T-helper 17 cell (primary cell): ENCODE data around the gene RALGPS2. TPM values are rescaled to one million over a fixed set of nuclear protein-coding genes. Genes with fewer than 3 reads are reported as not detected.
A peak's percentile ranks its signal among the peaks of the same experiment; 100 is the strongest.

Experiments
- ATAC-seq: fragments of 150-1000 bp; cut with Tn5 transposase; 2 replicates; pipeline ENCODE4 v1.10.0; 2021; ENCODE audit warnings: mild to moderate bottlenecking, moderate library complexity
- DNase-seq, 3 donors: peaks; one replicate each; pipeline versions ENCODE4 v3.0.0 to v3.0.0-alpha.2; 2020 to 2021
- H3K9me3 ChIP-seq: one replicate; pipeline ENCODE4 v1.7.0; 2013; ENCODE audit warnings: low read length, mild to moderate bottlenecking; ENCODE audit not compliant: control insufficient read depth, poor library complexity, severe bottlenecking
- H3K27ac Mint-ChIP-seq: one replicate; pipeline ENCODE4 v1.8.0; 2022; ENCODE audit warnings: mild to moderate bottlenecking, moderate library complexity, mixed read lengths
- H3K27me3 Mint-ChIP-seq: one replicate; pipeline ENCODE4 v1.8.0; 2022; ENCODE audit warnings: mixed read lengths
- H3K36me3 Mint-ChIP-seq: one replicate; pipeline ENCODE4 v1.8.0; 2022; ENCODE audit warnings: low read depth, mixed read lengths
- H3K4me1 Mint-ChIP-seq: one replicate; pipeline ENCODE4 v1.8.0; 2022; ENCODE audit warnings: mild to moderate bottlenecking, mixed read lengths
- H3K4me3 Mint-ChIP-seq: one replicate; pipeline ENCODE4 v1.8.0; 2022; ENCODE audit warnings: mild to moderate bottlenecking, moderate library complexity, mixed read lengths
- total RNA-seq, 4 donors: library from RNA in 2 of 4; stranded (reverse) in 2 of 4; gene quantifications; one replicate each; pipeline ENCODE4 v1.2.3 and lab custom pipeline; 2022 to 2026

RALGPS2 gene
- total RNA-seq, 2 donors from 2014 or later = 6.8 to 17.0 TPM

DNA sequence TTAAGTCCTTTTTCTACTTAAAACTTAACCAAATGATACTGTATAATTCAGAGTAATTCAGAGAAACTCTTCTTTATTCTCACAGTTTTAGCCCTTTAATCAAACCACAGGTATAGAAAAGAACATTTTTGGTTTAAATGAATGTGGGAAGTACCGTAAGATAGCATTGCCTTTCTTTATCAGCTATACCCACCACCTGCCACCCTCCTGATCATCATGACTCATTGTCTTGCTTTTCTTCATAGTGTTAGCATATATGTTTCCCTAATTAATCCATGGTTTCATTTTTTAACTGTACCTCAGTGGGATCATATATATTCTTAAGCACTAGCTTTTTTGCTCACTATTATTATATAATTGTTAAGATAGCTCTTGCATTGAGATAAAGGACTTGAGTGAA, 173.4 kb downstream of the RALGPS2 start:
- DNase-seq (no peak), ATAC-seq (no peak)
- no peaks in the 10 kb centered on the region for H3K27me3 Mint-ChIP-seq
- peaks cover 6% of the 10 kb centered on the region for H3K36me3 Mint-ChIP-seq
- no peak overlapping the region for H3K27ac Mint-ChIP-seq
- no peaks in the 10 kb centered on the region for H3K9me3 ChIP-seq
- peaks cover 2% of the 10 kb centered on the region for H3K4me1 Mint-ChIP-seq
- no peak overlapping the region for H3K4me3 Mint-ChIP-seq

DNA sequence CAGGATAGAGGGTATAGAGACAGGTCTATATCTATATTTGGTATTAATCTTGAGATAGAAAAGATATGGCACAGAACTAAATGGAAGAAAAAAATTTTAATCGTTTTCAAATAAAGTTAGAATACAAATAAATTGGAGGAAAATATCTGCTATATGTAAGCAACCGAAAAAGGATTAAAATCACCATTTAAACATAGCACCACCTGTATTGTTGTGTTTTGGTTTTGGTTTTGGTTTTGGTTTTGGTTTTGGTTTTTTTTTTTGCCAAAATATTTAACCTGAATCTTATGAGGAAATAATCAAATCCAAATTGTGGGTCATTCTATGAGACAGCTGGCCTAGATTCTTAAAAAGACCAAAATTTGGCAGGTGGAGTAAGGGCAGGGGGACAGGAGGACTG, 174.4 kb downstream of the RALGPS2 start:
- Mint-ChIP-seq H3K27me3 (no peaks in the 10 kb centered on the region), H3K27ac (no peak overlapping the region), H3K4me3 (peak overlapping the region; percentile 19), H3K36me3 (peaks cover 4% of the 10 kb centered on the region), H3K4me1 (peaks cover 2% of the 10 kb centered on the region)
- no peaks in the 10 kb centered on the region for H3K9me3 ChIP-seq
- no peak for DNase-seq
- ATAC-seq = no peak

DNA sequence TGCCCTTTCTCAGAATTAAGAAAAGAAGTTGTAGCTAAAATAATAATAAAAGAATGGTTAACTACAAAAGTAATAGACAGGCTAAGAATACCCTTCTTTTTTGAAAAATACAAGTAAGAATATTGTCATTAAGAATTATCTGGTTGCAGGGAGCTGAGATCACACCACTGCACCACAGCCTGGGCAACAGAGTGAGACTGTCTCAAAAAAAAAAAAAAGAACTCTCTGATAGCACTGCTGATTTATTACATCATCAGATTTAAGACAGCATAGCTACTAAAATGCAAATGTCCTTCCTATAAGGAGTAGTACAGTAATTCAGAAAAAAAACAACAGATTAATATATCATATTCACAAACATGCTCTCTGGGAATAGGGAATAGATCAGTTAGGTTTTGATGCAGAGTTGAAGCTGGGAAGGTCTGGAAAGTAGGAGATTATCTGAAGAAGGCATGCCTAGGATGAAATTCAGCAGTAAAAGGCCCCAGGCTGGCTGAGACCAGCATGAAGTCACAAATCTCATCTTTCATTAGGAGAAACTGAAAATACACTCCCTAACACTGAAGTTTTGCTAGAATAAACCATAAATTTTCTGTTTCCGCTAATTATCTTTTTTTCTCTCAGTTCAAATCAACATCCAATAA, 176.6 kb downstream of the RALGPS2 start:
- Mint-ChIP-seq H3K27me3 (no peaks in the 10 kb centered on the region), H3K27ac (no peak overlapping the region), H3K4me1 (peaks cover 2% of the 10 kb centered on the region), H3K36me3 (no peaks in the 10 kb centered on the region), H3K4me3 (no peak overlapping the region)
- no peaks in the 10 kb centered on the region for H3K9me3 ChIP-seq
- ATAC-seq (no peak), DNase-seq (no peak)

DNA sequence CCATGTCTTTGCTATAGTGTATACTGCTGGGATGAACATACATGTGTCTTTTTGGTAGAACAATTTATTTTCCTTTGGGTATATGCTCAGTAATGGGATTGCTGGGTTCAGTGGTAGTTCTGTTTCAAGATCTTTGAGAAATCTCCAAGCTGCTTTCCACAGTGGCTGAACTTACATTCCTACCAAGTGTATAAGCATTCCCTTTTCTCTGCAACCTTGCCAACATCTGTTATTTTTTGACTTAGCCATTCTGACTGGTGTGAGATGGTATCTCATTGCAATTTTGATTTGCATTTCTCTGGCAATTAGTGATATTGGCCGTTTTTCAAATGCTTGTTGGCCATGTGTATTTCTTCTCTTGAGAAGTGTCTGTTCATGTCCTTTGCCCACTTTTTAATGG, 183.3 kb downstream of the RALGPS2 start:
- Mint-ChIP-seq H3K4me3 (no peak overlapping the region), H3K36me3 (peaks cover 13% of the 10 kb centered on the region), H3K27me3 (no peaks in the 10 kb centered on the region), H3K4me1 (no peaks in the 10 kb centered on the region), H3K27ac (no peak overlapping the region)
- ATAC-seq = no peak
- DNase-seq = no peak
- H3K9me3 ChIP-seq = no peaks in the 10 kb centered on the region

DNA sequence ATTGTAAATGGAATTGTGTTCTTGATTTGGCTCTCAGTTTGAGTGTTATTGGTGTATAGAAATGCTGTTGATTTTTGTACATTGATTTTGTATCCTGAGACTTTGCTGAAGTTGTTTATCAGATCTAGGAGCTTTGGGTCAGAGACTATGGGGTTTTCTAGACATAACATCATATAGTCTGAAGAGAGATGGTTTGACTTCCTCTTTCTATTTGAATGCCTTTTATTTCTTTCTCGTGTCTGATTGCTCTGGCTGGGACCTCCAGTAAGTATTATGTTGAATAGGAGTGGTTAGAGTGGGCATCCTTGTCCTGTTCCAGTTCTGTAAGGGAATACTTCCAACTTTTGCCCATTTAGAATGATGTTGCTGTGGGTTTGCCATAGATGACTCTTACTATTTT, 185.0 kb downstream of the RALGPS2 start:
- Mint-ChIP-seq H3K4me1 (no peaks in the 10 kb centered on the region), H3K4me3 (no peak overlapping the region), H3K27ac (no peak overlapping the region), H3K27me3 (no peaks in the 10 kb centered on the region), H3K36me3 (peaks cover 15% of the 10 kb centered on the region)
- DNase-seq = no peak
- no peak for ATAC-seq
- H3K9me3 ChIP-seq = no peaks in the 10 kb centered on the region

DNA sequence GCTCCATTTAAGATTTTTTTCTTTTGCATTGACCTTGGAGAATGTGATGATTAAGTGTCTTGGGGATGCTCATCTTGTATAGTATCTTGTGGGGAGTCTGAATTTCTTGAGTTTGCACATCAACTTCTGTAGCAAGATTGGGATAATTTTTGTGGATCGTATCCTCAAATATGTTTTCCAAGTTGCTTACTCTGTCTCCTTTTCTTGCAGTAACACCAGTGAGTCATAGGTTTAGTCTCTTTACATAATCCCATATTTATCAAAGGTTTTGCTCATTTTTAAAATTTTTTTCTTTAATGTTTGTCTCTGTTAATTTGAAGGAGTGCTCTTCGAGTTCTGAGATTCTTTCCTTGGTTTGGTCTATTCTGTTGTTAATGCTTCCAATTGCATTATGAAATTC, 187.6 kb downstream of the RALGPS2 start:
- Mint-ChIP-seq H3K36me3 (peaks cover 17% of the 10 kb centered on the region), H3K4me1 (no peaks in the 10 kb centered on the region), H3K27me3 (peaks cover 7% of the 10 kb centered on the region), H3K4me3 (no peak overlapping the region), H3K27ac (no peak overlapping the region)
- DNase-seq (no peak), ATAC-seq (no peak)
- H3K9me3 ChIP-seq = no peaks in the 10 kb centered on the region

DNA sequence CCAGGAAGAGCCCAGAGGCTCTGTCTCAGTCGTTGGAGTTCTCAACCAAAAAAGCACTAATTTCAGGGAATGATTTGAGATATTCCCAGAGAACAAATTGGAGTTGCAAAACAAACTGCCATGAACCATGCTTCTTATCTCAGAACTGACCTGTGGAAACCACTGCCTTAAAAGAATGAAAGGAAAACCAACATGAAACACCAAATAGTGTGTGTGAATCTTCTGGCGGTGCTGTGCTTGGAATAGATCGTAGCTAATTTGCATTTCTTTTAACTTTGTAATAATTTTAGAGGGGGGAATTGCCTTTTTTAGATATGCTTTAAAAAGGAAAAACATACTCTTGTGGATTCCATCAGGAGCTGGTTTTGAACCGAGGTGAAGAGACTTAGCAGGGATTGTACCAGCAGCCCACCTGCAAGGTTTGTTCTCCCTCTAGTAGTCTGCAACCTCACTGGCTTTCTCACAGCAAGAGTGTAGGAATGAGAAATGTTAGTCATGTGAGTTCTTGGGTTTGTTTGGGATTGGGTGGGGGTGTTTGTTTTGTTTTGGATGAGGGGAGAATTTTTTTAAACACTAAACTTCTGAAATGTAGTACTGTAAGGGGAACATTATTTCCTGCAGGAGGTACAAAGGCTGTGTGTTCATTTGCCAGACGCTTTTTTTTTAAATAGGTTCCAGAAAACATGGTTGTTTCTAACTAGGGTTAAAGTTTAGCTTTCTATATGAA, 191.6 kb downstream of the RALGPS2 start:
- H3K4me3 Mint-ChIP-seq = no peak overlapping the region
- H3K4me1 Mint-ChIP-seq = no peaks in the 10 kb centered on the region
- ATAC-seq = no peak
- no peak for DNase-seq
- H3K27ac Mint-ChIP-seq = no peak overlapping the region
- H3K36me3 Mint-ChIP-seq = peaks cover 11% of the 10 kb centered on the region
- no peaks in the 10 kb centered on the region for H3K9me3 ChIP-seq
- peaks cover 7% of the 10 kb centered on the region for H3K27me3 Mint-ChIP-seq

DNA sequence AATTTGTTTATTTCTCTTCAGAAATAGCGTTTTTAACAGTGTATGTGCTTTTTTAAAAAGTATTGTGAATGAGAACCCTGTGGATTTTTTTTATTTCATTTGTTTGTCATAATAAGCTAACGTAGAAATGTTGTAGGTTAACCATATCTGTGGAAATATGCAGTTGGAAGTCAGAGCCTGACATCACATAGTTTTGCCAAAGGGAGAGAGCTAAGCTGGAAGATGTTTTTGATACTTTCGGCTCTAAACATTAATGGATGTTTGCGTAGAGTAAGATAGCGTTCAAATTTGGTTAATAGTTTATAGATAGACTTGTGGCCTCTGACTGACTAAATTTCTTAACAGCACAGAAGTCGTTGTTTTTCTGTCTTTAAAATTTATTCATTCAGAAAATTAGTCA, 193.3 kb downstream of the RALGPS2 start:
- Mint-ChIP-seq H3K36me3 (peaks cover 8% of the 10 kb centered on the region), H3K27me3 (peaks cover 7% of the 10 kb centered on the region), H3K4me1 (no peaks in the 10 kb centered on the region), H3K27ac (no peak overlapping the region), H3K4me3 (no peak overlapping the region)
- DNase-seq = no peak
- ATAC-seq = no peak
- no peaks in the 10 kb centered on the region for H3K9me3 ChIP-seq

DNA sequence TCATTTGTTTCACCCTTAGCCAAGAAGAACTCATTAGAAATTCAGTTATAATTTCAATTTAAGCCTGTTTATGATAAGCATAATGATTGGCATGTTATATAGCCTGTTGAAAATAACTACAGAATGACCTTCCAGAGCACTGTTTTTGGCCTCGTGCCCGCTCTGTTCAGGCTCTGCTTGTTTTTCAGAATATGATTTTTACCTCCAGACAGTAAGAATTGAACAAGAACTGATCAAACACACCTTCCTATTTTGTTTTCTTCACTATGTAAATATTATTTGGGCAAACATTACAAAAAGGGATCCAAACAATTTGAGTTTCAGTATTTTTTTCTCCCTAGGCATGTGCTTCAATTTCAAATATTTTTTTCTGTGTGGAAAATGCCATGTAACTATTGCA, 193.9 kb downstream of the RALGPS2 start:
- peaks cover 8% of the 10 kb centered on the region for H3K36me3 Mint-ChIP-seq

DNA sequence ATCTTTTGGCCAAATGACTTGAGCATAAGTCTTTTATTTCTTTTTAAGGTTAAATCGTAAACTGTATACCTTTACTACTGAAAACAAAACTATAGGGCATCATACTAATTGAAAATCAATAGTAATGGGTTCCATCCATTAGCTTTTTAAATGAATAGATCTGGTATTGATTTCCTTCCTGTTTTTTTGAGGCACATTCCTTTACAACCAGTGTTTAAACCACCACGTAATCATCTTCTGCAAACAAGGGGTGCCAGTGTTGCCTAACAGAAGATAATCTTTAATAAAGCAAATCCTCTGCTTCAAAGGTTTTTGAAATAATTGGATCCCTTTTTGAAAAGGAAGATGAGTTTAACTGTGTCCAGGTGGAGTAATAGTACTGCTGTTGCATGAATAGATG, 194.5 kb downstream of the RALGPS2 start:
- no peak for DNase-seq
- Mint-ChIP-seq H3K4me3 (no peak overlapping the region), H3K4me1 (no peaks in the 10 kb centered on the region), H3K36me3 (peaks cover 5% of the 10 kb centered on the region), H3K27me3 (peaks cover 7% of the 10 kb centered on the region), H3K27ac (no peak overlapping the region)
- H3K9me3 ChIP-seq = no peaks in the 10 kb centered on the region
- ATAC-seq = no peak

More for the DNA sequence above, 193.9 kb downstream of the RALGPS2 start:
- no peaks in the 10 kb centered on the region for H3K4me1 Mint-ChIP-seq
- H3K9me3 ChIP-seq = no peaks in the 10 kb centered on the region
- no peak overlapping the region for H3K27ac Mint-ChIP-seq
- peaks cover 7% of the 10 kb centered on the region for H3K27me3 Mint-ChIP-seq
- no peak for DNase-seq
- no peak for ATAC-seq
- H3K4me3 Mint-ChIP-seq = no peak overlapping the region

DNA sequence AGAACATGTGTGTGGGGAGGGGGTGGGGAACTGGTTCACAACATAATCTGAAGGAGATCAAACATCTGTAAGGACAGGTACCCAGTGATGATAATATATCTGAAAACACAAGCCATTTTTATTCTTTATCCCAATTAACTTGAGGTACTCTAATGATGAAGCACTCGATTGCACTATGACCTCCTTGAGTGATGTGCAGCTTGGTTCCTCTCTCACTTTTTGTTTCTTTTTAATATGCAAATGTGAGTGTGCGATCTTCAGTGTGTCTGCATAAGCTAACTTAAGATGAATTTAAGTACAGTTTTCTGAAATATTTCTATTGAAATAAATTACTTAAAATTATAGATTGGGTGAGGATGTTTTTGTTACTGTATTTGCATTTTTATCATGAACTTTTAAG, 196.5 kb downstream of the RALGPS2 start:
- no peak overlapping the region for H3K4me3 Mint-ChIP-seq
- ATAC-seq (no peak), DNase-seq (no peak)
- H3K9me3 ChIP-seq = no peaks in the 10 kb centered on the region
- H3K27me3 Mint-ChIP-seq = peaks cover 3% of the 10 kb centered on the region
- H3K4me1 Mint-ChIP-seq = no peaks in the 10 kb centered on the region
- H3K36me3 Mint-ChIP-seq = peaks cover 4% of the 10 kb centered on the region
- no peak overlapping the region for H3K27ac Mint-ChIP-seq

DNA sequence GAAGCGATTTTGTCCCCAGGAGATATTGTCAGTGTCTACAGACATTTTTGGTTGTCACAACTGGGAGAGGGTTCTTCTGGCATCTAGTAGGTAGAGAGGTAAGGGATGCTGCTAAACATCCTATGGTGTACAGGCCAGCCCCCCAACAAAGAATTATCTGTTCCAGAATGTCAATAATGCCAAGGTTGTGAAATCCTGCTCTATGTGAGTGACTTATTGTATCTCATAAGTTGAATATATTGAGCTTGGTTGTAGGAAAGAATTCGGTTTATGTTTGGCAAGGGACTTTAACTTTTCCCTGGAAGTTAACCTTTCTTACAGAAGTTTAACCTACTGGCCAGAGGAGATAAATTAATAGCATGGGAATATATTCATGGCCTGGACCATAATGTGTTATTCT, 198.5 kb downstream of the RALGPS2 start:
- peaks cover 4% of the 10 kb centered on the region for H3K27me3 Mint-ChIP-seq
- no peaks in the 10 kb centered on the region for H3K36me3 Mint-ChIP-seq
- H3K27ac Mint-ChIP-seq = no peak overlapping the region
- H3K9me3 ChIP-seq = no peaks in the 10 kb centered on the region
- DNase-seq (no peak), ATAC-seq (no peak)
- H3K4me3 Mint-ChIP-seq = no peak overlapping the region
- H3K4me1 Mint-ChIP-seq = no peaks in the 10 kb centered on the region

DNA sequence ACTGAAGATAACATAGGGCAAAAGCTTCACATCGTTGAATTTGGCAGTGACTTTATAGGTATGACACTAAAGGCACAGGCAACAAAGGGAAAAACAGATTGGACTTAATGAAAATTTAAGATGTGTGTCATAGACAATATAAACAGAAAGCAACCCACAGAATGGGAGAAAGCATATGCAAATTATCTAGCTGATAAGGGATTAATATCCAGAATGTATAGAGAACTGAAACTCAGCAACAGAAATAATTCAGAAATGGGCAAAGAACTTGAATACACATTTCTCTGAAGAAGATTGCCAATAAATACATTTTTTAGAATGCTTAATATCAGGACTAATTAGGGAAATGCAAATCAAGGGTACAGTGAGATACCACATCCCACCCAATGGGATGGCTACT, 201.0 kb downstream of the RALGPS2 start:
- H3K9me3 ChIP-seq = no peaks in the 10 kb centered on the region
- Mint-ChIP-seq H3K27ac (peak overlapping the region; percentile 8), H3K4me1 (no peaks in the 10 kb centered on the region), H3K4me3 (no peak overlapping the region), H3K36me3 (no peaks in the 10 kb centered on the region), H3K27me3 (peaks cover 10% of the 10 kb centered on the region)
- ATAC-seq (no peak), DNase-seq (no peak)

DNA sequence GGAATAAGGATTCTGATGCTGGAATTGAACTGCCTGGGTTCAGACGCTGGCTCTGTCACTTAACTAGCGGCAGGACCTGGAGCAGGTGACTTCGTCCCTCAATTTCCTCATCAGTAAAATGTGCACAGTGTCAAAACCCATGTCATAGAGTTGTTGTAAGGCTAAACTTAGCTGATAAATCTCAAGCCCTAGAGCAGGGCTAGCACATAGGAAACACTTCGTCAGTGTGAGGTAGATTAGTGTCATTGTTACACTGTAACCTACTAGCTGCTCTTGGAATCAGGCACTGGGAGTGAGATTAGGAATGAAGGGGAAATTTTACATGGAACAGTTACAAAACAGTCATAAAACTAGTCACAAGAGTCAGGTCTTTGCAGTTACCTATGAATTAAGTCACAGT, 202.0 kb downstream of the RALGPS2 start:
- no peak overlapping the region for H3K27ac Mint-ChIP-seq
- H3K36me3 Mint-ChIP-seq = no peaks in the 10 kb centered on the region
- no peaks in the 10 kb centered on the region for H3K4me1 Mint-ChIP-seq
- no peak overlapping the region for H3K4me3 Mint-ChIP-seq
- DNase-seq = no peak
- no peaks in the 10 kb centered on the region for H3K9me3 ChIP-seq
- peaks cover 10% of the 10 kb centered on the region for H3K27me3 Mint-ChIP-seq
- ATAC-seq = no peak
